Spleen (tissue), 11 donors: ENCODE measurements around the gene CDHR2. TPM values are rescaled to one million over a fixed set of nuclear protein-coding genes. Genes with fewer than 3 reads are reported as not detected.
A peak's percentile ranks its signal among the peaks of the same experiment; 100 is the strongest.

Experiments used
- DNase-seq: peaks from one replicate; pipeline ENCODE4 v3.0.0-alpha.2; 2020
- H3K27ac ChIP-seq, 8 donors: fragments of 200-600 bp; sonication (generic) in 7 of 8; 1 replicate in 4 of 8; 2 replicates in 4 of 8; pipeline versions ENCODE4 v1.5.0 to v1.8.0; 2016 to 2021; ENCODE audit warnings: inconsistent platforms in 4 of 8, mild to moderate bottlenecking in 4 of 8, moderate library complexity in 1 of 8
- H3K27me3 ChIP-seq, 7 donors: fragments of 200-600 bp; sonication (generic) in 6 of 7; replicated peaks in 1 of 7; 1 replicate in 4 of 7; 2 replicates in 3 of 7; pipeline versions ENCODE4 v1.5.0 to v1.8.0; 2016 to 2021; ENCODE audit warnings: inconsistent platforms in 3 of 7, mild to moderate bottlenecking in 1 of 7
- H3K36me3 ChIP-seq, 6 donors: fragments of 200-600 bp; sonication (generic) in 5 of 6; 1 replicate in 4 of 6; 2 replicates in 2 of 6; pipeline versions ENCODE4 v1.5.0 to v1.8.0; 2016 to 2021; ENCODE audit warnings: inconsistent platforms in 2 of 6
- H3K4me1 ChIP-seq, 6 donors: fragments of 200-600 bp; sonication (generic) in 5 of 6; 1 replicate in 3 of 6; 2 replicates in 3 of 6; pipeline versions ENCODE4 v1.5.0 to v1.8.0; 2016 to 2021; ENCODE audit warnings: inconsistent platforms in 3 of 6
- H3K4me3 ChIP-seq, 8 donors: fragments of 200-600 bp; sonication (generic) in 7 of 8; 1 replicate in 4 of 8; 2 replicates in 4 of 8; pipeline versions ENCODE4 v1.5.0 to v1.8.0; 2016 to 2021; ENCODE audit warnings: inconsistent platforms in 4 of 8, mild to moderate bottlenecking in 4 of 8, moderate library complexity in 2 of 8
- H3K9me3 ChIP-seq, 8 donors: fragments of 200-600 bp; sonication (generic) in 7 of 8; 1 replicate in 4 of 8; 2 replicates in 4 of 8; pipeline versions ENCODE4 v1.5.0 to v1.8.0; 2016 to 2021; ENCODE audit warnings: inconsistent platforms in 4 of 8
- POLR2A ChIP-seq, 3 donors: fragments of 450-650 bp; IDR thresholded peaks; one replicate each; pipeline ENCODE4 v1.5.1; 2017; ENCODE audit warnings: antibody characterized with exemption in 3 of 3, mild to moderate bottlenecking in 1 of 3
- POLR2AphosphoS5 ChIP-seq, 3 donors: sonication (generic); formaldehyde crosslinking; IDR thresholded peaks; one replicate each; pipeline ENCODE4 v1.5.1; 2017; ENCODE audit warnings: antibody characterized with exemption in 3 of 3
- WGBS, 5 donors: extraction: QIAGEN DNeasy Blood & Tissue Kit in 3 of 5; methylation state at CpG; one replicate each; pipeline versions ENCODE4 v1.1.5 to v1.1.7; 2013 to 2018; 5-methylcytosine and 5-hydroxymethylcytosine counted together
- intact Hi-C: fragments of 100-400 bp; cut with DNase I; formaldehyde crosslinking; loops from one replicate; pipeline ENCODE4 v1.15.0; 2023; ENCODE audit warnings: low total_unique reads
- polyA plus RNA-seq, 3 donors: library from polyadenylated mRNA; stranded (reverse); fragments of 200-250 nt; gene quantifications; one replicate each; pipeline ENCODE4 v1.2.1, GENCODE V29; 2013
- total RNA-seq, 7 donors: library from RNA; depleted of rRNA in 3 of 7; stranded (reverse); fragments of >200 nt in 3 of 7; fragmentation: NEBNext Ultra II Directional in 4 of 7; extraction: Animal tissue kit (Norgen Biotek cat#: 25700) in 4 of 7; gene quantifications; one replicate each; pipeline versions ENCODE4 v1.1.0 to v1.2.1, GENCODE V29; 2016 to 2021
- TF ChIP-seq, protein P1 (sequence below), 11 experiments: fragments of 200-600 bp in 7 of 11; fragments of 450-650 bp in 4 of 11; sonication (generic) in 4 of 11; IDR thresholded peaks in 8 of 11; conservative IDR thresholded peaks in 3 of 11; 1 replicate in 7 of 11; 2 replicates in 4 of 11; pipeline versions ENCODE4 v1.4.0 to v1.8.0; 2016 to 2021; ENCODE audit warnings: antibody characterized with exemption in 11 of 11, inconsistent platforms in 4 of 11, mild to moderate bottlenecking in 1 of 11
- donor health status: healthy with polysubstance abuse.
- donor health status: DM: no; HTN: no; CAD: no; lungs with moderate emphysema.
- donor health status: DM: no; HTN: no; CAD: no.
- donor health status: Bipolar disorder and iron deficiency.
- donor health status: healthy.
- donor health status: DM: no; HTN: no; CAD: no.
- donor health status: DM: yes; HTN: yes; CAD: no.

Gene CDHR2
- total and polyA plus RNA-seq, 10 donors: 0.02 to 1.4 (median 0.33) TPM; not detected in 2

DNA sequence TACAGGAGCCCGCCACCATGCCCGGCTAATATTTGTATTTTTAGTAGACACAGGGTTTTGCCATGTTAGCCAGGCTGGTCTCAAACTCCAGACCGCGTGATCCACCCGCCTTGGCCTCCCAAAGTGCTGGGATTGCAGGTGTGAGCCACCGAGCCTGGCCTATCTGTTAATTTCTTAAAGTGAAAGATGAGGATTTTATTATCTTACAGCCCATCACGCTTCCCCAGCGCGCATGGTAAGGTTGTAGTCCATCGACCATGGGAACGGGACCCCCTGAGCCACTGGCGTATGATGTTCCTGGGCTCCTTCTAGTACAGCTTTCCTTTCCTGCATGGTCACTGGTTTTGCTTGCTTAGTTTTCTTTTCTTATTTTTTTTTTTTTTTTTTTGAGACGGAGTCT, 8.7 kb downstream of the CDHR2 start:
- intact Hi-C loops: no loop called here
- DNase-seq: no peak

DNA sequence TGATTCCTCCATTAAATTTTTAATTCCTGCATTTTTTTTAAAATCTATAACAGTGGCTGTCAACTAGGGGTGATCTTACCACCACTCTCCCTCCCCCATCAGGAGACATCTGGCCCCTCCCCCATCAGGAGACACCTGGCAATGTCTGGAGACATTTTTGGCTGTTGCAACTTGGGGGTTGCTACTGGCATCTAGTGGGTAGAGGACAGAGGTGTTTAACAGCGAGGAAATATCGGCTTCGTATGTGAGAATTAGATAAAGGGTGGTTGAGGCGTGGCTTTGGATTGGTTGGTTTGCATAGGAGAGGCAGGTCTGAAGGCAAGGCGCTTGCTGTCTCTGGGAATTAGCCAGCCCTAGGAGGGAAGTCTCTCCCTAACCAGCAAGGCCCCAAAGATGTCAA, 10.5 kb downstream of the CDHR2 start:
- H3K9me3 ChIP-seq: no peaks in the 10 kb centered on the region
- no peaks in the 10 kb centered on the region for H3K36me3 ChIP-seq
- peaks cover 0 to 30% (median under 1%) of the 10 kb centered on the region in 6 donors for H3K4me1 ChIP-seq
- DNase-seq: no peak
- 22 to 34% (median 26%) methylated on average over 5 of the region's 5 CpGs for WGBS, 5 donors
- no peak overlapping the region for H3K4me3 ChIP-seq
- TF ChIP-seq, protein P1, sequence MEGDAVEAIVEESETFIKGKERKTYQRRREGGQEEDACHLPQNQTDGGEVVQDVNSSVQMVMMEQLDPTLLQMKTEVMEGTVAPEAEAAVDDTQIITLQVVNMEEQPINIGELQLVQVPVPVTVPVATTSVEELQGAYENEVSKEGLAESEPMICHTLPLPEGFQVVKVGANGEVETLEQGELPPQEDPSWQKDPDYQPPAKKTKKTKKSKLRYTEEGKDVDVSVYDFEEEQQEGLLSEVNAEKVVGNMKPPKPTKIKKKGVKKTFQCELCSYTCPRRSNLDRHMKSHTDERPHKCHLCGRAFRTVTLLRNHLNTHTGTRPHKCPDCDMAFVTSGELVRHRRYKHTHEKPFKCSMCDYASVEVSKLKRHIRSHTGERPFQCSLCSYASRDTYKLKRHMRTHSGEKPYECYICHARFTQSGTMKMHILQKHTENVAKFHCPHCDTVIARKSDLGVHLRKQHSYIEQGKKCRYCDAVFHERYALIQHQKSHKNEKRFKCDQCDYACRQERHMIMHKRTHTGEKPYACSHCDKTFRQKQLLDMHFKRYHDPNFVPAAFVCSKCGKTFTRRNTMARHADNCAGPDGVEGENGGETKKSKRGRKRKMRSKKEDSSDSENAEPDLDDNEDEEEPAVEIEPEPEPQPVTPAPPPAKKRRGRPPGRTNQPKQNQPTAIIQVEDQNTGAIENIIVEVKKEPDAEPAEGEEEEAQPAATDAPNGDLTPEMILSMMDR (IDR thresholded peaks at IDR 0.05 in 8 of 11, conservative IDR thresholded peaks at IDR 0.05 in 3 of 11): peak in 3 of 11 experiments; percentile 8 to 13 (median 10)
- no peak for TF ChIP-seq POLR2A (IDR thresholded peaks at IDR 0.05)
- peaks cover 0 to 19% (median 0%) of the 10 kb centered on the region in 7 donors for H3K27me3 ChIP-seq
- H3K27ac ChIP-seq: no peak overlapping the region
- intact Hi-C loops: no loop called here

More for the DNA sequence above, 8.7 kb downstream of the CDHR2 start:
- no peak for TF ChIP-seq POLR2AphosphoS5 (IDR thresholded peaks at IDR 0.05)
- TF ChIP-seq POLR2A (IDR thresholded peaks at IDR 0.05): no peak
- TF ChIP-seq, protein P1 (IDR thresholded peaks at IDR 0.05 in 8 of 11, conservative IDR thresholded peaks at IDR 0.05 in 3 of 11): no peak
- H3K9me3 ChIP-seq: no peaks in the 10 kb centered on the region
- H3K36me3 ChIP-seq: no peaks in the 10 kb centered on the region
- H3K4me1 ChIP-seq: peaks cover 0 to 40% (median 4%) of the 10 kb centered on the region in 6 donors
- peaks cover 0 to 26% (median 0%) of the 10 kb centered on the region in 7 donors for H3K27me3 ChIP-seq
- no peak overlapping the region for H3K27ac ChIP-seq
- 95 to 99% (median 96%) methylated on average over 12 to 13 of the region's 13 CpGs for WGBS, 5 donors
- no peak overlapping the region for H3K4me3 ChIP-seq

DNA sequence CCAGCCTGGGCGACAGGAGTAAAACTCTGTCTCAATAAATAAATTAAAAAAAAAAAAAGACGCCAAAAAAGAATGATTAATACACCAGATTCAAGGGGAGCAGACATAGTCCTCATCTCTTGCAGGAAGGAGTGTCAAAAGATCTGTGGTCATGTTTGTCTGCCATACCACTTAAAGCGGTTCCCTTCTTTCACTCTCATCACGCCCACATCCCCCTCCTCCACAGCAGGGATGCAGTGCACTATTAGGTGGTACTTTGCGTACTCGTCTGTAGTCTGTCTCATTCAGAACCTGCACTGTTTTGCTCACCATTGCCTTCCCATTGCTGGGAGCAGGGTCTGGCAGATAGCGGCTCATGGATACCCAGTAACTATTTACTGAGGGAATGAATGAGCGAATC, 11.2 kb downstream of the CDHR2 start:
- H3K4me1 ChIP-seq: peaks cover 0 to 23% (median 0%) of the 10 kb centered on the region in 6 donors
- no peak overlapping the region for H3K4me3 ChIP-seq
- WGBS, 5 donors: 48 to 60% (median 58%) methylated on average over 8 of the region's 8 CpGs
- intact Hi-C loops: no loop called here
- no peaks in the 10 kb centered on the region for H3K9me3 ChIP-seq
- no peak overlapping the region for H3K27ac ChIP-seq
- peaks cover 0 to 19% (median 0%) of the 10 kb centered on the region in 7 donors for H3K27me3 ChIP-seq
- no peak for TF ChIP-seq POLR2AphosphoS5 (IDR thresholded peaks at IDR 0.05)
- TF ChIP-seq, protein P1 (IDR thresholded peaks at IDR 0.05 in 8 of 11, conservative IDR thresholded peaks at IDR 0.05 in 3 of 11): no peak
- no peak for TF ChIP-seq POLR2A (IDR thresholded peaks at IDR 0.05)
- H3K36me3 ChIP-seq: no peaks in the 10 kb centered on the region
- DNase-seq: no peak

DNA sequence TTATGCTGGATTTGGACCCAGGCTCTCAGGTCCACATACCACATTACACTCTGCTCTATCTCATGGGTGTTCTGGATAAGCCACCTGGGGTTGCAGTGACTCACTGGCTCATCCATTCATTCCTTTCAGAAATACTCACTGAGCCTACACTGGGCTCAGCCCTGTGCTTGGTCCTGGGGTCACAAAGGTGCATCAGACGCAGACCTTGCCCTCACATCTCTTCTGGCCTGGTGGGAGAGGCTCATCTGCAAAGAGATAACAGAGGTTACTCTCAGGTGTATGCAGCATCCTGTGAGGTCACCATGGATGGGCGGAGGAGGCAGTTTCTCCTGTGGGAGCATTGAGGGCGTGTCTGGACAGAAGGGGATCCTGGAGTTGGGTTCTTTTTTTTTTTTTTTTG, 12.1 kb downstream of the CDHR2 start:
- Histone ChIP-seq H3K9me3 (no peaks in the 10 kb centered on the region), H3K4me1 (peaks cover 0 to 17% (median 0%) of the 10 kb centered on the region in 6 donors), H3K36me3 (no peaks in the 10 kb centered on the region), H3K27ac (no peak overlapping the region), H3K27me3 (peaks cover 0 to 20% (median 0%) of the 10 kb centered on the region in 7 donors), H3K4me3 (no peak overlapping the region)
- TF ChIP-seq POLR2A (IDR thresholded peaks at IDR 0.05): no peak
- no peak for TF ChIP-seq POLR2AphosphoS5 (IDR thresholded peaks at IDR 0.05)
- TF ChIP-seq, protein P1 (IDR thresholded peaks at IDR 0.05 in 8 of 11, conservative IDR thresholded peaks at IDR 0.05 in 3 of 11): no peak
- WGBS, 5 donors: 82 to 92% (median 85%) methylated on average over 3 of the region's 3 CpGs
- no peak for DNase-seq
- intact Hi-C loops: no loop called here
